DLD1 (cell line): ENCODE data around the gene ADAMTS3.

Experiments
- in situ Hi-C: cut with HindIII; loops from 2 replicates; pipeline ENCODE4 v1.10.0; 2017; ENCODE audit warnings: low sequenced_read_pairs

The ADAMTS3 gene

GRCh38 chr4:72305080-72305479 is 263.9 kb downstream of the ADAMTS3 start:
- in situ Hi-C loops, result no loop called here

- in situ Hi-C loops, result no loop called here
Measured at GRCh38 chr4:72302981-72303704, 265.9 kb downstream of the ADAMTS3 start.

GRCh38 chr4:72301759-72302158 is 267.3 kb downstream of the ADAMTS3 start:
- in situ Hi-C loops, result no loop called here

GRCh38 chr4:72300126-72300525 is 268.9 kb downstream of the ADAMTS3 start:
- in situ Hi-C loops, result no loop called here

- in situ Hi-C loops, result no loop called here
Measured at GRCh38 chr4:72295966-72296557, 273.0 kb downstream of the ADAMTS3 start.

- in situ Hi-C loops, result no loop called here
Measured at GRCh38 chr4:72290737-72291136, 278.3 kb downstream of the ADAMTS3 start.

- in situ Hi-C loops, result no loop called here
Measured at GRCh38 chr4:72286910-72287309, 282.1 kb downstream of the ADAMTS3 start.

- in situ Hi-C loops, result no loop called here
Measured at GRCh38 chr4:72286185-72286584, 282.8 kb downstream of the ADAMTS3 start.

- in situ Hi-C loops, result no loop called here
Measured at GRCh38 chr4:72283357-72283756, 285.7 kb downstream of the ADAMTS3 start.

- in situ Hi-C loops, result no loop called here
Measured at GRCh38 chr4:72280252-72280651, 288.8 kb downstream of the ADAMTS3 start.

GRCh38 chr4:72275381-72275780 is 293.6 kb downstream of the ADAMTS3 start:
- in situ Hi-C loops, result no loop called here

- in situ Hi-C loops, result no loop called here
Measured at GRCh38 chr4:72274251-72274650, 294.8 kb downstream of the ADAMTS3 start.

- in situ Hi-C loops, result no loop called here
Measured at GRCh38 chr4:72255269-72255668, 313.8 kb downstream of the ADAMTS3 start.

GRCh38 chr4:72243641-72244040 is 325.4 kb downstream of the ADAMTS3 start:
- in situ Hi-C loops, result no loop called here

GRCh38 chr4:72239487-72240116 is 329.4 kb downstream of the ADAMTS3 start:
- in situ Hi-C loops, result no loop called here
